Activated naive CD8-positive, alpha-beta T cell treated with anti-CD3 and anti-CD28 coated beads for 36 hours (primary cell): Measurements from ENCODE around the gene CEP85. TPM values are rescaled to one million over a fixed set of nuclear protein-coding genes. Genes with fewer than 3 reads are reported as not detected.
"Not testable (repeated sequence)": the region's sequence is repeated elsewhere in the genome, so short reads cannot be mapped to it uniquely, and the experiment has no call there.

ENCODE experiments used
- DNase-seq: peaks from one replicate; pipeline ENCODE4 v3.0.0; 2021
- H3K27ac Mint-ChIP-seq: one replicate; pipeline ENCODE4 v1.8.0; 2022; ENCODE audit warnings: mild to moderate bottlenecking, moderate library complexity, mixed read lengths
- H3K27me3 Mint-ChIP-seq: one replicate; pipeline ENCODE4 v1.8.0; 2022; ENCODE audit warnings: mild to moderate bottlenecking, mixed read lengths
- H3K36me3 Mint-ChIP-seq: one replicate; pipeline ENCODE4 v1.8.0; 2021; ENCODE audit warnings: mild to moderate bottlenecking, mixed read lengths
- H3K4me1 Mint-ChIP-seq: one replicate; pipeline ENCODE4 v1.8.0; 2021; ENCODE audit warnings: mixed read lengths
- H3K4me3 Mint-ChIP-seq: one replicate; pipeline ENCODE4 v1.8.0; 2022; ENCODE audit warnings: mild to moderate bottlenecking, moderate library complexity, mixed read lengths
- H3K9me3 Mint-ChIP-seq: one replicate; pipeline ENCODE4 v1.8.0; 2022; ENCODE audit warnings: mixed read lengths
- total RNA-seq, 2 experiments: library from RNA; stranded (reverse); gene quantifications; one replicate each; pipeline ENCODE4 v1.2.3, GENCODE V29; 2021

Gene CEP85
- total RNA-seq, 2 experiments from 2014 or later, result 28.1 to 29.6 TPM

GRCh38 chr1:26300578-26301275 is 66.7 kb downstream of the CEP85 start:
- H3K4me3 Mint-ChIP-seq, result no peak overlapping the region
- peaks cover 5% of the 10 kb centered on the region for H3K36me3 Mint-ChIP-seq
- no peaks in the 10 kb centered on the region for H3K27me3 Mint-ChIP-seq
- no peak overlapping the region for H3K27ac Mint-ChIP-seq
- H3K9me3 Mint-ChIP-seq, result no peaks in the 10 kb centered on the region
- H3K4me1 Mint-ChIP-seq, result peaks cover 12% of the 10 kb centered on the region
- DNase-seq, result no peak

GRCh38 chr1:26302733-26303405 is 68.9 kb downstream of the CEP85 start:
- no peaks in the 10 kb centered on the region for H3K9me3 Mint-ChIP-seq
- no peak overlapping the region for H3K4me3 Mint-ChIP-seq
- peaks cover 21% of the 10 kb centered on the region for H3K4me1 Mint-ChIP-seq
- no peaks in the 10 kb centered on the region for H3K27me3 Mint-ChIP-seq
- DNase-seq, result no peak
- H3K36me3 Mint-ChIP-seq, result no peaks in the 10 kb centered on the region
- H3K27ac Mint-ChIP-seq, result no peak overlapping the region

- peaks cover 29% of the 10 kb centered on the region for H3K4me1 Mint-ChIP-seq
- H3K9me3 Mint-ChIP-seq, result no peaks in the 10 kb centered on the region
- no peaks in the 10 kb centered on the region for H3K36me3 Mint-ChIP-seq
- DNase-seq, result no peak
- peak overlapping the region; percentile 94 for H3K27ac Mint-ChIP-seq
- no peaks in the 10 kb centered on the region for H3K27me3 Mint-ChIP-seq
- H3K4me3 Mint-ChIP-seq, result peak overlapping the region; percentile 99
Observed at GRCh38 chr1:26305667-26306289, 71.8 kb downstream of the CEP85 start.

GRCh38 chr1:26306290-26307229 is 72.6 kb downstream of the CEP85 start, which contains the start of gene UBXN11:
TSS of gene UBXN11 (minus strand) at chr1:26306636. CDS start at chr1:26302883, 3,753 bp downstream.
- Mint-ChIP-seq H3K36me3 (no peaks in the 10 kb centered on the region), H3K9me3 (no peaks in the 10 kb centered on the region), H3K4me3 (peak within 1 kb of the TSS; percentile 99), H3K4me1 (peaks cover 29% of the 10 kb centered on the region), H3K27me3 (no peaks in the 10 kb centered on the region), H3K27ac (peak within 1 kb of the TSS; percentile 94)
- peak; percentile 91 for DNase-seq

- no peak for DNase-seq
- Mint-ChIP-seq H3K27ac (peak overlapping the region; percentile 94), H3K4me1 (peaks cover 29% of the 10 kb centered on the region)
Observed at GRCh38 chr1:26307363-26307781, 73.4 kb downstream of the CEP85 start.

GRCh38 chr1:26307966-26308899 is 74.2 kb downstream of the CEP85 start:
- Mint-ChIP-seq H3K4me1 (peaks cover 29% of the 10 kb centered on the region), H3K4me3 (peak overlapping the region; percentile 99), H3K27ac (peak overlapping the region; percentile 94)
- H3K36me3 Mint-ChIP-seq, H3K27me3 Mint-ChIP-seq, H3K9me3 Mint-ChIP-seq: not testable (repeated sequence)
- peak; percentile 25 for DNase-seq

More at GRCh38 chr1:26307363-26307781, 73.4 kb downstream of the CEP85 start:
- Mint-ChIP-seq H3K27me3 (no peaks in the 10 kb centered on the region), H3K4me3 (peak overlapping the region; percentile 99), H3K9me3 (no peaks in the 10 kb centered on the region), H3K36me3 (no peaks in the 10 kb centered on the region)

- no peaks in the 10 kb centered on the region for H3K27me3 Mint-ChIP-seq
- no peak overlapping the region for H3K4me3 Mint-ChIP-seq
- no peak overlapping the region for H3K27ac Mint-ChIP-seq
- no peaks in the 10 kb centered on the region for H3K9me3 Mint-ChIP-seq
- H3K36me3 Mint-ChIP-seq, result peaks cover 14% of the 10 kb centered on the region
- peaks cover 33% of the 10 kb centered on the region for H3K4me1 Mint-ChIP-seq
- DNase-seq, result no peak
Observed at GRCh38 chr1:26314501-26314900, 80.5 kb downstream of the CEP85 start.

GRCh38 chr1:26315874-26316850 is 82.2 kb downstream of the CEP85 start:
- no peak overlapping the region for H3K4me3 Mint-ChIP-seq
- no peaks in the 10 kb centered on the region for H3K27me3 Mint-ChIP-seq
- peaks cover 22% of the 10 kb centered on the region for H3K36me3 Mint-ChIP-seq
- peak overlapping the region; percentile 73 for H3K27ac Mint-ChIP-seq
- H3K9me3 Mint-ChIP-seq, result no peaks in the 10 kb centered on the region
- DNase-seq, result no peak
- H3K4me1 Mint-ChIP-seq, result peaks cover 42% of the 10 kb centered on the region

- peak overlapping the region; percentile 94 for H3K4me3 Mint-ChIP-seq
- peaks cover 27% of the 10 kb centered on the region for H3K36me3 Mint-ChIP-seq
Observed at GRCh38 chr1:26317146-26317545, 83.1 kb downstream of the CEP85 start.

GRCh38 chr1:26317612-26318337 is 83.8 kb downstream of the CEP85 start, which contains the start of gene CD52:
TSS of gene CD52 (plus strand) at chr1:26317958. CDS start at chr1:26318018, 60 bp downstream.
- Mint-ChIP-seq H3K27me3 (no peaks in the 10 kb centered on the region), H3K4me3 (peak within 1 kb of the TSS; percentile 94), H3K4me1 (peaks cover 56% of the 10 kb centered on the region), H3K36me3 (peaks cover 28% of the 10 kb centered on the region), H3K9me3 (no peaks in the 10 kb centered on the region), H3K27ac (peak within 1 kb of the TSS; percentile 97)
- peak; percentile 81 for DNase-seq

More at GRCh38 chr1:26317146-26317545, 83.1 kb downstream of the CEP85 start:
- DNase-seq, result no peak
- H3K27ac Mint-ChIP-seq, result peak overlapping the region; percentile 97
- H3K27me3 Mint-ChIP-seq, result no peaks in the 10 kb centered on the region
- no peaks in the 10 kb centered on the region for H3K9me3 Mint-ChIP-seq
- peaks cover 50% of the 10 kb centered on the region for H3K4me1 Mint-ChIP-seq

- peaks cover 58% of the 10 kb centered on the region for H3K4me1 Mint-ChIP-seq
- H3K4me3 Mint-ChIP-seq, result peak overlapping the region; percentile 94
- no peaks in the 10 kb centered on the region for H3K27me3 Mint-ChIP-seq
- H3K36me3 Mint-ChIP-seq, result peaks cover 33% of the 10 kb centered on the region
- H3K9me3 Mint-ChIP-seq, result no peaks in the 10 kb centered on the region
- H3K27ac Mint-ChIP-seq, result peak overlapping the region; percentile 97
- peak; percentile 64 for DNase-seq
Observed at GRCh38 chr1:26318338-26319064, 84.5 kb downstream of the CEP85 start.

GRCh38 chr1:26320896-26321295 is 86.9 kb downstream of the CEP85 start:
- Mint-ChIP-seq H3K27ac (peak overlapping the region; percentile 97), H3K4me3 (peak overlapping the region; percentile 94), H3K27me3 (no peaks in the 10 kb centered on the region), H3K36me3 (peaks cover 35% of the 10 kb centered on the region), H3K9me3 (no peaks in the 10 kb centered on the region), H3K4me1 (peaks cover 44% of the 10 kb centered on the region)
- DNase-seq, result peak; percentile 12
